Skeletal muscle tissue (tissue), 4 donors: ENCODE results near the gene IL1RN. TPM values are rescaled to one million over a fixed set of nuclear protein-coding genes. Genes with fewer than 3 reads are reported as not detected.

Source experiments
- H3K27ac ChIP-seq: one replicate; pipeline ENCODE4 v1.7.0; 2013; ENCODE audit warnings: mild to moderate bottlenecking, low read depth, low read length, inconsistent platforms
- H3K27me3 ChIP-seq, 3 donors: one replicate each; pipeline ENCODE4 v1.7.0; 2013; ENCODE audit warnings: low read length in 3 of 3; ENCODE audit not compliant: control insufficient read depth in 3 of 3, insufficient read depth in 3 of 3
- H3K36me3 ChIP-seq, 3 donors: one replicate each; pipeline ENCODE4 v1.7.0; 2013; ENCODE audit warnings: low read length in 3 of 3; ENCODE audit not compliant: control insufficient read depth in 3 of 3, insufficient read depth in 3 of 3
- H3K4me1 ChIP-seq, 3 donors: one replicate each; pipeline ENCODE4 v1.7.0; 2013; ENCODE audit warnings: low read length in 3 of 3, mild to moderate bottlenecking in 3 of 3; ENCODE audit not compliant: control insufficient read depth in 3 of 3, insufficient read depth in 3 of 3
- H3K4me3 ChIP-seq, 3 donors: one replicate each; pipeline ENCODE4 v1.7.0; 2013; ENCODE audit warnings: low read length in 3 of 3
- H3K9ac ChIP-seq, 3 donors: one replicate each; pipeline ENCODE4 v1.7.0; 2013; ENCODE audit warnings: low read length in 3 of 3, mild to moderate bottlenecking in 3 of 3, moderate library complexity in 2 of 3, low read depth in 1 of 3
- H3K9me3 ChIP-seq, 3 donors: one replicate each; pipeline ENCODE4 v1.7.0; 2013; ENCODE audit warnings: low read length in 3 of 3; ENCODE audit not compliant: control insufficient read depth in 3 of 3
- total RNA-seq: library from RNA; depleted of rRNA; stranded (reverse); fragments of >200 nt; gene quantifications from one replicate; pipeline ENCODE4 v1.2.3, GENCODE V29; 2014
- donor health status: Osteomylitis.

Gene IL1RN
- total RNA-seq, 1 donor from 2014 or later, result not detected

DNA sequence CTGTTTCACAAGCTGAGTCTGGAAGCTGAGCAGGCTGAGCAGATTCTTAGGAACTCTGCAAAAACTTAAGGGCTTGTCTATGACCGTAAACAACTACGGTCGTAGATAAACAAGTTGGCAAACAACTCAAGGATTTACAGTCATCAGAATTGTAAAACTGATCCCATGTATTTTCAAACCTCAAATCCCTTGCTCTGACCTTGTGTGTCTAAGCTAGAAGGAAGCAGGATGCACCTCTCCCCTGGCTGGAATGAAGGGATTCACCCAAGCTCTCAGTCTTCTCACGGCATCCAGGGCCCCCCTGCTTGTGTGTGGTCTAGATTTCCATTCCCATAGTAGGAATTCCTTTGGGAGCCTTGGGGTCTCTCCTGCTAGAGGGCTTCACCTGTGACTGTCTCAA is 12.4 kb upstream of the IL1RN start:
- no peaks in the 10 kb centered on the region for H3K9me3 ChIP-seq
- H3K9ac ChIP-seq, result no peak overlapping the region
- no peak overlapping the region for H3K27ac ChIP-seq
- peaks cover under 1 to 4% (median under 1%) of the 10 kb centered on the region in 3 donors for H3K27me3 ChIP-seq
- no peaks in the 10 kb centered on the region for H3K4me1 ChIP-seq
- H3K36me3 ChIP-seq, result no peaks in the 10 kb centered on the region
- no peak overlapping the region for H3K4me3 ChIP-seq

DNA sequence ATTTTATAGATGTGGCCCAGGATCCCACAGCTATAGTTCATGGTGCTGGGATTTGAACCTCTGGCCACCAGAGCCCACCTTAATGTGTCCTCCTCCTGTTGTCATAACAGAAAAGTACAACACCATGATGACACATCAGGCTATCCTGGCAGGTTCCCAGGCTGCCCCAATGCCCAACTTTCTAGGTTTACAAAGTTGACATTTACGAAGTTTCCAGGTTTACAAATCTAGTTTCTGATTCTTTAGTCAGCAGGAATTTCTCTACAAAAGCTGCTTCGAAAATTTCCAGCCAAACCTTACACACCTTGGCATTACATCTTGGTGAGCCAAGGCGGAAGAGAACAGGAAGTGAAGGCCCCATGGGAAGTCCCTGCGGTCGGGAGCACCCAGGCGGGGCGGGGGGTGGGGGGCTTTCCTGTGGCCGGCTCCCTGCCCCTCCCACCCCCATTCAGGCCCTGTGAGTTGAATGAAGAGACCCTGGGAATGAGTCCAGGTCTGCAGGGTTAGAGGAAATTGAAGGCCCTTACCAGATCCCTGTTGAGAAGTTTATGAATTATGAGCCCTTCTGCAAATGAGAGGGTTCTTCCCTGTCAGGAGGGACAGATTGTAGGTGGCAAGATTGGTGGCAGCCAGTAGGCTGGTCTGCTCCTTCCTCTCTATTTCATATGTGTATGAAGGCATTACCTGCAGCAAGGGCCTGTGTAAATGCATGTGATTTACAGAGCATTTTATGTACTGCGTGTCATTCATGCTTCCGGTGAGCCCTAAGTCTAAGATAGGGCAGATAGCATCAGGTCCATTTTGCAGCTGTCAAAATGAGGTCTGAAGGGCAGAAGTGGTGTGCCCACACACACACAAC is 11.1 kb upstream of the IL1RN start:
- H3K4me1 ChIP-seq, result no peaks in the 10 kb centered on the region
- H3K9ac ChIP-seq, result no peak overlapping the region
- no peak overlapping the region for H3K27ac ChIP-seq

GRCh38 chr2:113117541-113118262 is 9.7 kb upstream of the IL1RN start:
- Histone ChIP-seq H3K27me3 (peaks cover 0 to 4% (median 3%) of the 10 kb centered on the region in 3 donors), H3K27ac (no peak overlapping the region), H3K36me3 (no peaks in the 10 kb centered on the region), H3K9ac (no peak overlapping the region), H3K4me3 (no peak overlapping the region), H3K4me1 (no peaks in the 10 kb centered on the region), H3K9me3 (no peaks in the 10 kb centered on the region)

More for the DNA sequence above, 11.1 kb upstream of the IL1RN start:
- Histone ChIP-seq H3K4me3 (no peak overlapping the region), H3K36me3 (no peaks in the 10 kb centered on the region), H3K27me3 (peaks cover 0 to 4% (median under 1%) of the 10 kb centered on the region in 3 donors), H3K9me3 (no peaks in the 10 kb centered on the region)

DNA sequence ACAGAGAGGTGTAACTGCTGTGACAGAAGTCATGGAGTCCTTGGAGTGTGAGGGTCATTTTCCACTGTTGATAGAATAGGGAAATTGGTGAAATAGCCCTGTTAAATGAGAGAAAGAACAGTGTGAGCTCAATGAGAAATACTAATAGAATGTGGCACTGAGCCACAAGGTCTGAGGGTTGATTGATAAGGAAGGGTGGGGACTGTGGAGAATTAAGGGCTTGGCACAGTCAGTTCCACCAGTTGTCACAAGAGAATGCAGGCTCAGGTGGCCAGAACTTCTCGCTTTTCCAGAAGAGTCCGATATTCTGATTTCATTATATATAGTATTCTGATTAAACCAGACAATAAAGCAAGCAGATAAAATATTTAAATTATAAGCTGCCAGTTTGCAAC is 9.1 kb upstream of the IL1RN start:
- H3K27me3 ChIP-seq, result peaks cover 0 to 4% (median 3%) of the 10 kb centered on the region in 3 donors
- no peak overlapping the region for H3K9ac ChIP-seq
- no peaks in the 10 kb centered on the region for H3K36me3 ChIP-seq
- H3K9me3 ChIP-seq, result no peaks in the 10 kb centered on the region
- no peak overlapping the region for H3K4me3 ChIP-seq
- H3K4me1 ChIP-seq, result no peaks in the 10 kb centered on the region
- H3K27ac ChIP-seq, result no peak overlapping the region

DNA sequence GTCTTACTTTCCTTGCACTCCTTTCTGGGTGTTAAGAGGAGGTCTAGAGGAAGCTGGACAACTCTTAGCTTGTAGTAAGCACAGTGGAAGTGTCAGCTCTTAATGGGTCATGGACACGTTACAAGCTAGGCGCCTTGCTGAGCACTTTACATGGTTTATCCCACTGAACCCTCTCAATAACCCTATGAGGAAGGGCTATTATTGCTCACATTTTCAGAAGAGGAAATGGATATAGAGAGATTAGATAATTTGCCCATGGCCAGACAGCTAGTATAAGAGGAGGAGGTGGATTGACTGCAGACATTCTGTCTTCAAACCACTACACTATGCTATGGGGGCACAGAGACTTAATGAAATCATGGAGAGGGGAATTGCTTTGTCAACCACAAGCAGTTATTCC is 8.3 kb upstream of the IL1RN start:
- Histone ChIP-seq H3K27me3 (peaks cover 0 to 4% (median 3%) of the 10 kb centered on the region in 3 donors), H3K4me1 (no peaks in the 10 kb centered on the region), H3K27ac (no peak overlapping the region), H3K4me3 (no peak overlapping the region), H3K36me3 (no peaks in the 10 kb centered on the region), H3K9ac (no peak overlapping the region), H3K9me3 (no peaks in the 10 kb centered on the region)

DNA sequence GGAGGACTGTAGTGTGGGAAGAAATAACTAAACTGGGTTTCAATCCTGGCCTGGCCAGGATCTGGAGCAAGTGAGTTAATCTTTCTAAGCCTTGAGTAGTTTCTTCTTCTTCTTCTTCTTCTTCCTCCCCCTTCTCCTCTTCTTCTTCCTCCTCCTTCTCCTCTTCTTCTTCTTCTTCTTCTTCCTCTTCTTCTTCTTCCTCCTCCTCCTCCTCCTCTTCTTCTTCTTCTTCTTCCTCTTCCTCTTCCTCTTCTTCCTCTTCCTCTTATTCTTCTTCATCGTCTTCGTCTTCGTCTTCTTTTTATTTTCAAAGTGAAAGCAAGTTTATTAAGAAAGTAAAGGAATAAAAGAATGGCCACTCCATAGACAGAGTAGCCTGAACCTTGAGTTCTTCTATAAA is 6.5 kb upstream of the IL1RN start:
- Histone ChIP-seq H3K9ac (no peak overlapping the region), H3K36me3 (no peaks in the 10 kb centered on the region), H3K9me3 (no peaks in the 10 kb centered on the region), H3K4me3 (no peak overlapping the region), H3K4me1 (peaks cover 0 to 8% (median 7%) of the 10 kb centered on the region in 3 donors), H3K27ac (no peak overlapping the region), H3K27me3 (peaks cover 0 to 3% (median 0%) of the 10 kb centered on the region in 3 donors)

DNA sequence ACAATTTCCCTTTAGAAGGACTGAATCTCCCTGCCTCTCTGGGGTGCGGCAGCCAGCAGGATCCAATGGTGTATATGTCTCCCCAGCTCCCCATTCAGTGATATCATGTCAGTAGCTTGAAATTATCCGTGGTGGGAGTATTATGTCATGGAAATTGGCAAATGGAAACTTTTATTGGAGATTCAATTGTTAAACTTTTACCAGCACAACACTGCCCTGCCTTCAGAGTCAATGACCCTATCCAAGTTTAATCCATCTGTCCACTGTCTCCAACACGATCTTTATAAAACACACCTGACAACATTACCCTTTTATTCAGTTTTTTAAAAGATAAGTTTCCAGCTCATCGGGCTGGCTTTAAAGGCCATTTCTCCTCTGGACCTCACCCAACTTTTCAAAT is 5.0 kb upstream of the IL1RN start:
- no peak overlapping the region for H3K9ac ChIP-seq
- no peaks in the 10 kb centered on the region for H3K36me3 ChIP-seq

GRCh38 chr2:113123726-113124125 is 3.7 kb upstream of the IL1RN start:
- no peaks in the 10 kb centered on the region for H3K36me3 ChIP-seq
- H3K27ac ChIP-seq, result no peak overlapping the region
- no peak overlapping the region for H3K9ac ChIP-seq
- H3K4me1 ChIP-seq, result peaks cover 0 to 8% (median 7%) of the 10 kb centered on the region in 3 donors
- H3K9me3 ChIP-seq, result no peaks in the 10 kb centered on the region
- peaks cover 0 to 3% (median 0%) of the 10 kb centered on the region in 3 donors for H3K27me3 ChIP-seq
- H3K4me3 ChIP-seq, result no peak overlapping the region

More for the DNA sequence above, 5.0 kb upstream of the IL1RN start:
- Histone ChIP-seq H3K4me3 (no peak overlapping the region), H3K27ac (no peak overlapping the region), H3K9me3 (no peaks in the 10 kb centered on the region), H3K27me3 (peaks cover 0 to 3% (median 0%) of the 10 kb centered on the region in 3 donors), H3K4me1 (peaks cover 0 to 8% (median 7%) of the 10 kb centered on the region in 3 donors)

- Histone ChIP-seq H3K4me3 (peak overlapping the region in 1 of 3 donors; percentile 14), H3K4me1 (peaks cover 0 to 8% (median 7%) of the 10 kb centered on the region in 3 donors), H3K9ac (no peak overlapping the region), H3K27ac (no peak overlapping the region), H3K36me3 (no peaks in the 10 kb centered on the region), H3K9me3 (no peaks in the 10 kb centered on the region), H3K27me3 (peaks cover 0 to 3% (median 0%) of the 10 kb centered on the region in 3 donors)
These were observed 3.0 kb upstream of the IL1RN start for GRCh38 chr2:113124181-113124961.
